Osteocyte (in vitro differentiated cells): ENCODE measurements around the gene TP53AIP1. TPM values are rescaled to one million over a fixed set of nuclear protein-coding genes. Genes with fewer than 3 reads are reported as not detected.
"Not testable (repeated sequence)": the region's sequence is repeated elsewhere in the genome, so short reads cannot be mapped to it uniquely, and the experiment has no call there.

Source experiments
- DNase-seq: peaks from one replicate; pipeline ENCODE4 v3.0.0; 2021; ENCODE audit warnings: mixed read lengths; ENCODE audit not compliant: unreplicated experiment; ENCODE audit errors: extremely low spot score
- H3K27ac Mint-ChIP-seq: one replicate; pipeline ENCODE4 v1.8.0; 2021; ENCODE audit warnings: mild to moderate bottlenecking, mixed read lengths; ENCODE audit not compliant: unreplicated experiment
- H3K27me3 Mint-ChIP-seq: one replicate; pipeline ENCODE4 v1.8.0; 2021; ENCODE audit warnings: mixed read lengths; ENCODE audit not compliant: unreplicated experiment
- H3K36me3 Mint-ChIP-seq: one replicate; pipeline ENCODE4 v1.8.0; 2021; ENCODE audit warnings: mixed read lengths; ENCODE audit not compliant: unreplicated experiment
- H3K4me1 Mint-ChIP-seq: one replicate; pipeline ENCODE4 v1.8.0; 2021; ENCODE audit warnings: mixed read lengths; ENCODE audit not compliant: unreplicated experiment
- H3K4me3 Mint-ChIP-seq: one replicate; pipeline ENCODE4 v1.8.0; 2021; ENCODE audit warnings: mild to moderate bottlenecking, moderate library complexity, mixed read lengths; ENCODE audit not compliant: unreplicated experiment
- H3K9me3 Mint-ChIP-seq: one replicate; pipeline ENCODE4 v1.8.0; 2021; ENCODE audit warnings: mixed read lengths; ENCODE audit not compliant: unreplicated experiment
- CTCF ChIP-seq: fragments of 200-600 bp; sonication (generic); IDR thresholded peaks from 2 replicates; pipeline ENCODE4 v1.5.0; 2021; ENCODE audit warnings: antibody characterized with exemption, mild to moderate bottlenecking, moderate library complexity
- total RNA-seq: library from RNA; stranded (reverse); gene quantifications from 2 replicates; pipeline ENCODE4 v1.2.1, GENCODE V29; 2021

Gene TP53AIP1
- total RNA-seq, 1 donor from 2014 or later: not detected

DNA sequence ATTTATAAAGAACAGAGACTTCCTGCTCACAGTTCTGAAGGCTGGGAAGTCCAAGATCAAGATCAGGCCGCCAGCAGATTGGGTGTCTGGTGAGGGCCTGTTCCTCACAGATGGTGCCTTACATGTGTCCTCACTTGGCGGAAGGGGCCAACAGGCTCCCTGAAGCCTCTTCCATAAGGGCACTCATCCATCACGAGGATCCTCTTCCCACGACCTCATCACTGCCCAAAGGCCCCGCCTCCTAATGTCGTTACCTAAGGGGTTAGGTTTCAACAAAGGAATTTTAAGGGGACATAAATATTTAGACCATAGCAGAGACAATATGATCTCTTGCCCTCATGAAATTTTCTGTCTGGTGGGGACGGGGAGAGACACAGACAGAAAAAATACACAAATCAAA is 18.6 kb downstream of the TP53AIP1 start:
- Mint-ChIP-seq H3K36me3 (no peaks in the 10 kb centered on the region), H3K4me1 (no peaks in the 10 kb centered on the region), H3K4me3 (no peak overlapping the region), H3K9me3 (no peaks in the 10 kb centered on the region), H3K27ac (no peak overlapping the region), H3K27me3 (peaks cover 72% of the 10 kb centered on the region)
- no peak for TF ChIP-seq CTCF
- DNase-seq: no peak

GRCh38 chr11:128921793-128922192 is 20.9 kb downstream of the TP53AIP1 start:
- H3K27me3 Mint-ChIP-seq: peaks cover 59% of the 10 kb centered on the region
- DNase-seq: no peak
- no peak overlapping the region for H3K4me3 Mint-ChIP-seq
- no peak for TF ChIP-seq CTCF
- H3K4me1 Mint-ChIP-seq: no peaks in the 10 kb centered on the region
- H3K27ac Mint-ChIP-seq: no peak overlapping the region
- no peaks in the 10 kb centered on the region for H3K36me3 Mint-ChIP-seq
- H3K9me3 Mint-ChIP-seq: no peaks in the 10 kb centered on the region

- no peak for DNase-seq
- no peak overlapping the region for H3K27ac Mint-ChIP-seq
- no peaks in the 10 kb centered on the region for H3K4me1 Mint-ChIP-seq
- no peak for TF ChIP-seq CTCF
- H3K27me3 Mint-ChIP-seq: peaks cover 53% of the 10 kb centered on the region
- H3K4me3 Mint-ChIP-seq: no peak overlapping the region
- no peaks in the 10 kb centered on the region for H3K36me3 Mint-ChIP-seq
- H3K9me3 Mint-ChIP-seq: no peaks in the 10 kb centered on the region
Measured at GRCh38 chr11:128920666-128921065, 22.0 kb downstream of the TP53AIP1 start.

GRCh38 chr11:128919635-128920034 is 23.0 kb downstream of the TP53AIP1 start:
- H3K27me3 Mint-ChIP-seq: peaks cover 50% of the 10 kb centered on the region
- H3K36me3 Mint-ChIP-seq: not testable (repeated sequence)

DNA sequence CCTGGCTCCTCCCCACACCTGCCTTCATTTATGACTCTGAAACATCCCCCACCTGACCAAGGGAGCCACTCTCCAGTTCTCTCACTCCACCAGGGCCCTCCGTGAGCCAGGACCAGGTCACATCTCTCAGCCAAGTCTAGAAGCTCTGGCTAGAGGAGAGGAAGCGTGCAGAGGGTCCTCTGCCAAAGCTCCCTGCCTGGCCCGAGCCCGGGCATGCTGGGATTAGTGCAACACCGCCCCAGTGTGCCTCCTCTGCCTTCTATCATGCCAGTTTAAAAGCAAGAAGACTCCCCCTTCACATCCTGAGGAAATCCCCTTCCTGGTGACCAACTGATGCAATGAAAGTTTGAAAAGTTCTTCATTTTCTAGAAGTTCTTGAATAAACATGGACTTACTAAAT is 23.5 kb downstream of the TP53AIP1 start:
- no peak overlapping the region for H3K4me3 Mint-ChIP-seq
- H3K9me3 Mint-ChIP-seq: no peaks in the 10 kb centered on the region
- no peak overlapping the region for H3K27ac Mint-ChIP-seq
- H3K36me3 Mint-ChIP-seq: no peaks in the 10 kb centered on the region
- H3K4me1 Mint-ChIP-seq: no peaks in the 10 kb centered on the region
- TF ChIP-seq CTCF: no peak
- H3K27me3 Mint-ChIP-seq: peaks cover 53% of the 10 kb centered on the region
- DNase-seq: no peak

More at GRCh38 chr11:128919635-128920034, 23.0 kb downstream of the TP53AIP1 start:
- DNase-seq, H3K4me3 Mint-ChIP-seq, H3K27ac Mint-ChIP-seq, H3K9me3 Mint-ChIP-seq, H3K4me1 Mint-ChIP-seq: not testable (repeated sequence)

GRCh38 chr11:128917144-128917724 is 25.4 kb downstream of the TP53AIP1 start:
- no peak overlapping the region for H3K4me3 Mint-ChIP-seq
- TF ChIP-seq CTCF: no peak
- no peak overlapping the region for H3K27ac Mint-ChIP-seq
- H3K36me3 Mint-ChIP-seq: no peaks in the 10 kb centered on the region
- H3K4me1 Mint-ChIP-seq: no peaks in the 10 kb centered on the region
- peaks cover 52% of the 10 kb centered on the region for H3K27me3 Mint-ChIP-seq
- H3K9me3 Mint-ChIP-seq: no peaks in the 10 kb centered on the region
- DNase-seq: no peak
